GM19395 (cell line): ENCODE measurements around the gene PTPN1.

Experiments used
- ATAC-seq: cut with Tn5 transposase; IDR thresholded peaks from one replicate; pipeline ENCODE4 v1.9.1; 2021; ENCODE audit warnings: mild to moderate bottlenecking, moderate library complexity; ENCODE audit not compliant: unreplicated experiment

The PTPN1 gene

GRCh38 chr20:50628853-50629669, 118.9 kb downstream of the PTPN1 start:
- no peak for ATAC-seq

- no peak for ATAC-seq
Measured at GRCh38 chr20:50629670-50630045, 119.5 kb downstream of the PTPN1 start.

GRCh38 chr20:50630578-50631263, 120.5 kb downstream of the PTPN1 start:
- no peak for ATAC-seq

GRCh38 chr20:50632236-50632635, 122.1 kb downstream of the PTPN1 start:
- ATAC-seq, result no peak

- no peak for ATAC-seq
Measured at GRCh38 chr20:50632701-50633100, 122.5 kb downstream of the PTPN1 start.

- ATAC-seq, result no peak
Measured at GRCh38 chr20:50633361-50633760, 123.2 kb downstream of the PTPN1 start.

- ATAC-seq, result no peak
Measured at GRCh38 chr20:50634191-50634590, 124.0 kb downstream of the PTPN1 start.
